ENCODE data around the gene UGT8.

DNA sequence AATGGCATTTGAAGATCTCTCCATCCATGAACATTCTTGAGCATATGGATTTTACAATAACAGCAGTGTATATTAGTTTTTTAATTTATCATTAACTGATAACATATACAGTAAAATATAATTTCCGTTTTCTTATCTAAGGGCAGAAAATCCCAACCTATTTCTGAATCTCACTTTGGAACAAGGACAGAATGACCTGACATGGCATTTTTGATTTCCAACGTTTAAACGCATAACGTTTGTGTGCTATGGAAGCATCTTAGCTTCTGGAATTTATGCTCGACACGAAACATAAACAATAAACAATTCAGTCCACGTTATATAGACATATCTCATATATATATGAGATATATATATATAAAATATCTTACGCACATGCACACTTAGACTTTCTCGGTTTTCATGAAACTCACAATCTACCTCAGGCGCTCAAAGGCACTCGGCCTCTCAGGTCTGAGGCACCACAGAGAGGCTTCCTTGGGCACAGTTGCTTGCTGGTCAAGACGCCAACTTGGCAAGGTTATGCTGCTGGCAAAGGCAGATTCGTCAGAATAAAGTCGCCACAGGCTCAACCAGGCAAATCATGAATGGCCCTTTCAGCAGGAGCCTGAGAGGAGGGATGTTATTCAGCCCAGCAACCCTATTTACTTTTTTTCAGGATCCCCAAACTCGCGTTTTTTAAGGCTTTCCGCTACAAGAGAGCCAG is 1.0 kb upstream of the UGT8 start:
- TF ChIP-seq, protein P1, sequence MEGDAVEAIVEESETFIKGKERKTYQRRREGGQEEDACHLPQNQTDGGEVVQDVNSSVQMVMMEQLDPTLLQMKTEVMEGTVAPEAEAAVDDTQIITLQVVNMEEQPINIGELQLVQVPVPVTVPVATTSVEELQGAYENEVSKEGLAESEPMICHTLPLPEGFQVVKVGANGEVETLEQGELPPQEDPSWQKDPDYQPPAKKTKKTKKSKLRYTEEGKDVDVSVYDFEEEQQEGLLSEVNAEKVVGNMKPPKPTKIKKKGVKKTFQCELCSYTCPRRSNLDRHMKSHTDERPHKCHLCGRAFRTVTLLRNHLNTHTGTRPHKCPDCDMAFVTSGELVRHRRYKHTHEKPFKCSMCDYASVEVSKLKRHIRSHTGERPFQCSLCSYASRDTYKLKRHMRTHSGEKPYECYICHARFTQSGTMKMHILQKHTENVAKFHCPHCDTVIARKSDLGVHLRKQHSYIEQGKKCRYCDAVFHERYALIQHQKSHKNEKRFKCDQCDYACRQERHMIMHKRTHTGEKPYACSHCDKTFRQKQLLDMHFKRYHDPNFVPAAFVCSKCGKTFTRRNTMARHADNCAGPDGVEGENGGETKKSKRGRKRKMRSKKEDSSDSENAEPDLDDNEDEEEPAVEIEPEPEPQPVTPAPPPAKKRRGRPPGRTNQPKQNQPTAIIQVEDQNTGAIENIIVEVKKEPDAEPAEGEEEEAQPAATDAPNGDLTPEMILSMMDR (IDR thresholded peaks at IDR 0.05; ENCODE audit: low read depth, low read length, missing input control): no peak
- TF ChIP-seq, protein P2, sequence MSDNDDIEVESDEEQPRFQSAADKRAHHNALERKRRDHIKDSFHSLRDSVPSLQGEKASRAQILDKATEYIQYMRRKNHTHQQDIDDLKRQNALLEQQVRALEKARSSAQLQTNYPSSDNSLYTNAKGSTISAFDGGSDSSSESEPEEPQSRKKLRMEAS (IDR thresholded peaks at IDR 0.05): no peak
- no peak for TF ChIP-seq TAF1 (conservative IDR thresholded peaks at IDR 0.05)
- TF ChIP-seq RAD21 (IDR thresholded peaks at IDR 0.05): no peak
- no peak for TF ChIP-seq GABPA (IDR thresholded peaks at IDR 0.05 in 1 of 2, conservative IDR thresholded peaks at IDR 0.05 in 1 of 2)
- TF ChIP-seq, protein P3, sequence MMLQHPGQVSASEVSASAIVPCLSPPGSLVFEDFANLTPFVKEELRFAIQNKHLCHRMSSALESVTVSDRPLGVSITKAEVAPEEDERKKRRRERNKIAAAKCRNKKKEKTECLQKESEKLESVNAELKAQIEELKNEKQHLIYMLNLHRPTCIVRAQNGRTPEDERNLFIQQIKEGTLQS (IDR thresholded peaks at IDR 0.05): no peak
- TF ChIP-seq JUND (IDR thresholded peaks at IDR 0.05): no peak
- TF ChIP-seq, protein P4, sequence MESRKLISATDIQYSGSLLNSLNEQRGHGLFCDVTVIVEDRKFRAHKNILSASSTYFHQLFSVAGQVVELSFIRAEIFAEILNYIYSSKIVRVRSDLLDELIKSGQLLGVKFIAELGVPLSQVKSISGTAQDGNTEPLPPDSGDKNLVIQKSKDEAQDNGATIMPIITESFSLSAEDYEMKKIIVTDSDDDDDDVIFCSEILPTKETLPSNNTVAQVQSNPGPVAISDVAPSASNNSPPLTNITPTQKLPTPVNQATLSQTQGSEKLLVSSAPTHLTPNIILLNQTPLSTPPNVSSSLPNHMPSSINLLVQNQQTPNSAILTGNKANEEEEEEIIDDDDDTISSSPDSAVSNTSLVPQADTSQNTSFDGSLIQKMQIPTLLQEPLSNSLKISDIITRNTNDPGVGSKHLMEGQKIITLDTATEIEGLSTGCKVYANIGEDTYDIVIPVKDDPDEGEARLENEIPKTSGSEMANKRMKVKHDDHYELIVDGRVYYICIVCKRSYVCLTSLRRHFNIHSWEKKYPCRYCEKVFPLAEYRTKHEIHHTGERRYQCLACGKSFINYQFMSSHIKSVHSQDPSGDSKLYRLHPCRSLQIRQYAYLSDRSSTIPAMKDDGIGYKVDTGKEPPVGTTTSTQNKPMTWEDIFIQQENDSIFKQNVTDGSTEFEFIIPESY (IDR thresholded peaks at IDR 0.05): no peak
- TF ChIP-seq RXRA (IDR thresholded peaks at IDR 0.05): no peak

All from liver (tissue), 3 donors.